HepG2 (cell line): Measurements from ENCODE around the gene INO80B. TPM values are rescaled to one million over a fixed set of nuclear protein-coding genes. Genes with fewer than 3 reads are reported as not detected.

Source experiments
- BORCS8-MEF2B ChIP-seq: sonication (generic); formaldehyde crosslinking; IDR thresholded peaks from 2 replicates; pipeline ENCODE4 v1.8.0; 2022; ENCODE audit warnings: mild to moderate bottlenecking, missing genetic modification reagents
- CENPX ChIP-seq: sonication (generic); formaldehyde crosslinking; IDR thresholded peaks from 2 replicates; pipeline ENCODE4 v1.9.0; 2021; ENCODE audit warnings: mild to moderate bottlenecking, missing genetic modification reagents, moderate library complexity
- CHD2 ChIP-seq: IDR thresholded peaks from 2 replicates; pipeline ENCODE4 v1.6.1; 2011; ENCODE audit warnings: low read depth, low read length, improper control_type of control experiment
- GATA4 ChIP-seq: sonication (generic); IDR thresholded peaks from 2 replicates; pipeline ENCODE4 v1.6.1; 2016; ENCODE audit warnings: antibody characterized with exemption, low read depth, borderline replicate concordance
- HNF4G ChIP-seq, 2 experiments: sonication (generic) in 1 of 2; formaldehyde crosslinking in 1 of 2; IDR thresholded peaks; 2 replicates each; pipeline versions ENCODE4 v1.4.0 to v1.6.1; 2011 to 2020; ENCODE audit warnings: borderline replicate concordance in 2 of 2, low read depth in 2 of 2, mild to moderate bottlenecking in 2 of 2, low read length in 1 of 2, missing genetic modification reagents in 1 of 2, moderate library complexity in 1 of 2
- MIER2 ChIP-seq: IDR thresholded peaks from 2 replicates; pipeline ENCODE4 v1.6.1; 2016; ENCODE audit warnings: missing biosample characterization, missing genetic modification reagents
- MXD1 ChIP-seq: sonication (generic); formaldehyde crosslinking; IDR thresholded peaks from 2 replicates; pipeline ENCODE4 v1.4.0; 2020; ENCODE audit warnings: mild to moderate bottlenecking, missing genetic modification reagents
- NAIF1 ChIP-seq: sonication (generic); formaldehyde crosslinking; IDR thresholded peaks from 2 replicates; pipeline ENCODE4 v1.5.0; 2020; ENCODE audit warnings: mild to moderate bottlenecking, missing genetic modification reagents, borderline replicate concordance
- NR2F6 ChIP-seq, 2 experiments: IDR thresholded peaks; 2 replicates each; pipeline ENCODE4 v1.6.1; 2016; ENCODE audit warnings: antibody characterized with exemption in 1 of 2, mild to moderate bottlenecking in 1 of 2
- SKI ChIP-seq: fragments of 450-650 bp; IDR thresholded peaks from one replicate; pipeline ENCODE4 v1.6.1; 2018; ENCODE audit warnings: mild to moderate bottlenecking; ENCODE audit not compliant: partially characterized antibody
- SMYD3 ChIP-seq: sonication (generic); formaldehyde crosslinking; IDR thresholded peaks from 2 replicates; pipeline ENCODE4 v1.8.1; 2023; ENCODE audit warnings: mild to moderate bottlenecking, missing genetic modification reagents
- SOX5 ChIP-seq: IDR thresholded peaks from 2 replicates; pipeline ENCODE4 v1.6.1; 2016; ENCODE audit warnings: borderline replicate concordance
- ZFP90 ChIP-seq: sonication (generic); formaldehyde crosslinking; IDR thresholded peaks from 2 replicates; pipeline ENCODE4 v1.8.0; 2022; ENCODE audit warnings: missing genetic modification reagents, mild to moderate bottlenecking, inconsistent platforms, borderline replicate concordance
- ZNF253 ChIP-seq: sonication (generic); formaldehyde crosslinking; IDR thresholded peaks from 2 replicates; pipeline ENCODE4 v1.8.0; 2022; ENCODE audit warnings: mild to moderate bottlenecking, missing genetic modification reagents, borderline replicate concordance
- ZNF367 ChIP-seq: sonication (generic); formaldehyde crosslinking; IDR thresholded peaks from 2 replicates; pipeline ENCODE4 v1.4.0; 2020; ENCODE audit warnings: missing genetic modification reagents, borderline replicate concordance
- ZNF550 ChIP-seq: sonication (generic); formaldehyde crosslinking; IDR thresholded peaks from 2 replicates; pipeline ENCODE4 v1.4.0; 2020; ENCODE audit warnings: mild to moderate bottlenecking, missing genetic modification reagents, borderline replicate concordance
- ZNF564 ChIP-seq: sonication (generic); formaldehyde crosslinking; IDR thresholded peaks from 2 replicates; pipeline ENCODE4 v1.8.1; 2023; ENCODE audit warnings: mild to moderate bottlenecking, missing genetic modification reagents
- ZNF761 ChIP-seq: sonication (generic); formaldehyde crosslinking; conservative IDR thresholded peaks from 2 replicates; pipeline ENCODE4 v1.4.0; 2020; ENCODE audit warnings: mild to moderate bottlenecking, missing genetic modification reagents
- polyA plus RNA-seq, 8 experiments: library from polyadenylated mRNA; depleted of rRNA in 3 of 8; stranded (reverse) in 7 of 8; unstranded in 1 of 8; fragments of >200 nt; fragmentation: Illumina TruSeq in 4 of 8; extraction: Trizol in 4 of 8; gene quantifications; 2 replicates each; pipeline versions ENCODE4 v1.2.1 to v1.2.3, GENCODE V29; 2011 to 2016; ENCODE audit warnings: low read depth in 4 of 8, missing spikeins in 1 of 8, mixed read lengths in 1 of 8; ENCODE audit not compliant: insufficient read depth in 1 of 8
- total RNA-seq, 5 experiments: library from RNA; depleted of rRNA; stranded (reverse); fragments of >200 nt; fragmentation: Illumina TruSeq; extraction: Trizol; gene quantifications; 2 replicates each; pipeline ENCODE4 v1.2.3, GENCODE V29; 2016; ENCODE audit warnings: low read depth in 1 of 5
- TF ChIP-seq, protein P1 (sequence below): sonication (generic); formaldehyde crosslinking; IDR thresholded peaks from 2 replicates; pipeline ENCODE4 v1.8.1; 2022; ENCODE audit warnings: low read depth, mild to moderate bottlenecking, missing genetic modification reagents
- TF ChIP-seq, protein P2 (sequence below): sonication (generic); formaldehyde crosslinking; IDR thresholded peaks from 2 replicates; pipeline ENCODE4 v1.5.1; 2020; ENCODE audit warnings: mild to moderate bottlenecking, moderate library complexity, missing genetic modification reagents
- TF ChIP-seq, protein P3 (sequence below): sonication (generic); formaldehyde crosslinking; IDR thresholded peaks from 2 replicates; pipeline ENCODE4 v1.5.0; 2020; ENCODE audit warnings: missing genetic modification reagents, mild to moderate bottlenecking, borderline replicate concordance
- TF ChIP-seq, protein P4 (sequence below): fragments of 450-650 bp; IDR thresholded peaks from 2 replicates; pipeline ENCODE4 v1.6.1; 2017

INO80B gene
- total and polyA plus RNA-seq, 2 of the 13 experiments (the other 11 are each of a cell fraction or from before 2014, with no cell fraction given), result 6.2 to 14.5 TPM

DNA sequence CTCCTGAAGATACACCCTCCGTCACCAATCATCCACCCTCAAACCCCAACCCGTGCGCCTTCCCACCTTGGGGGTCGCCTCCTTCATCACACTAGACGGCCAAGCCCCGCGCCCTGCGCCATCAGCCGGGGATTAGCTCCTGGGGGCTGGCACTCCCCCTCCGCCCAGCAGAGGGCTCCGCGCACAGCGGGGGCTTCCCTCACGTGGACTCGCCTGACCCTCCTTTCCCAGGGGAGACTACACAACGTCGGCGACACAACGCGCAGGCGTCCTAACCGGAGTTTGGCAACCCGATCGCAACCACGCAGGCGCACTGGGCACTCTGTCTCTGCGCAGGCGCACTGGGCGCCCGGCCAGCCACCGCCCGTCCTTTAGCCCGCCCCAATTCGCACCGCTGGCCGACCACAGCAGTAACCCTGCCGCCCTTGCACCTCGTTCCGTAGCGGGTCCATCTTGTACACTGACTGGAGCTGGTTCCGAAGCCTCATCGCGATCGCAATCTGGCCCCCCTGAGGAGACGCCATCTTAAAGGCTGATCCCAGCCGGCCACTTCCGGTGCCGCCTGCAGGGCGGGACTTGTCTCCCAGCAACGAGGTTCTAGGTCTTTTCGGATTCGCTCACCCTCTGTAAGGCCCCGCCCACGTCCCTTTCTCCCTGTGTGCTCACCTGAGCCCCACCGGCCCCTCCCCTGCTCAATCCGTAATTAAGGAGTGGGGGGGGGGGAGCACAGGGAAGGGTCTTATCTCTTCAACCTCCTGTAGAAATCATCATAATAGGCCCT is 52.4 kb downstream of the INO80B start, which contains the start of gene PCGF1 (continued):
- TF ChIP-seq, protein P1, sequence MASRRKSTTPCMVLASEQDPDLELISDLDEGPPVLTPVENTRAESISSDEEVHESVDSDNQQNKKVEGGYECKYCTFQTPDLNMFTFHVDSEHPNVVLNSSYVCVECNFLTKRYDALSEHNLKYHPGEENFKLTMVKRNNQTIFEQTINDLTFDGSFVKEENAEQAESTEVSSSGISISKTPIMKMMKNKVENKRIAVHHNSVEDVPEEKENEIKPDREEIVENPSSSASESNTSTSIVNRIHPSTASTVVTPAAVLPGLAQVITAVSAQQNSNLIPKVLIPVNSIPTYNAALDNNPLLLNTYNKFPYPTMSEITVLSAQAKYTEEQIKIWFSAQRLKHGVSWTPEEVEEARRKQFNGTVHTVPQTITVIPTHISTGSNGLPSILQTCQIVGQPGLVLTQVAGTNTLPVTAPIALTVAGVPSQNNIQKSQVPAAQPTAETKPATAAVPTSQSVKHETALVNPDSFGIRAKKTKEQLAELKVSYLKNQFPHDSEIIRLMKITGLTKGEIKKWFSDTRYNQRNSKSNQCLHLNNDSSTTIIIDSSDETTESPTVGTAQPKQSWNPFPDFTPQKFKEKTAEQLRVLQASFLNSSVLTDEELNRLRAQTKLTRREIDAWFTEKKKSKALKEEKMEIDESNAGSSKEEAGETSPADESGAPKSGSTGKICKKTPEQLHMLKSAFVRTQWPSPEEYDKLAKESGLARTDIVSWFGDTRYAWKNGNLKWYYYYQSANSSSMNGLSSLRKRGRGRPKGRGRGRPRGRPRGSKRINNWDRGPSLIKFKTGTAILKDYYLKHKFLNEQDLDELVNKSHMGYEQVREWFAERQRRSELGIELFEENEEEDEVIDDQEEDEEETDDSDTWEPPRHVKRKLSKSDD, result peak; percentile 13; the same call in 1 of the 2 replicates
- TF ChIP-seq HNF4G (IDR thresholded peaks at IDR 0.05; ENCODE audit: borderline replicate concordance, low read depth, low read length), result 0 out of 2 replicates have a peak, but pooled peaks have one; percentile 15
- peak; percentile 61 for TF ChIP-seq HNF4G (CRISPR knock-in tag; IDR thresholded peaks at IDR 0.05; ENCODE audit: borderline replicate concordance, low read depth)
- TF ChIP-seq ZNF367 (CRISPR knock-in tag), result no peak
- TF ChIP-seq ZNF564 (CRISPR knock-in tag), result no peak
- TF ChIP-seq, protein P2, sequence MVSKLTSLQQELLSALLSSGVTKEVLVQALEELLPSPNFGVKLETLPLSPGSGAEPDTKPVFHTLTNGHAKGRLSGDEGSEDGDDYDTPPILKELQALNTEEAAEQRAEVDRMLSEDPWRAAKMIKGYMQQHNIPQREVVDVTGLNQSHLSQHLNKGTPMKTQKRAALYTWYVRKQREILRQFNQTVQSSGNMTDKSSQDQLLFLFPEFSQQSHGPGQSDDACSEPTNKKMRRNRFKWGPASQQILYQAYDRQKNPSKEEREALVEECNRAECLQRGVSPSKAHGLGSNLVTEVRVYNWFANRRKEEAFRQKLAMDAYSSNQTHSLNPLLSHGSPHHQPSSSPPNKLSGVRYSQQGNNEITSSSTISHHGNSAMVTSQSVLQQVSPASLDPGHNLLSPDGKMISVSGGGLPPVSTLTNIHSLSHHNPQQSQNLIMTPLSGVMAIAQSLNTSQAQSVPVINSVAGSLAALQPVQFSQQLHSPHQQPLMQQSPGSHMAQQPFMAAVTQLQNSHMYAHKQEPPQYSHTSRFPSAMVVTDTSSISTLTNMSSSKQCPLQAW (CRISPR knock-in tag), result peak; percentile 86
- peak; percentile 97 for TF ChIP-seq ZFP90 (CRISPR knock-in tag)
- TF ChIP-seq, protein P3, sequence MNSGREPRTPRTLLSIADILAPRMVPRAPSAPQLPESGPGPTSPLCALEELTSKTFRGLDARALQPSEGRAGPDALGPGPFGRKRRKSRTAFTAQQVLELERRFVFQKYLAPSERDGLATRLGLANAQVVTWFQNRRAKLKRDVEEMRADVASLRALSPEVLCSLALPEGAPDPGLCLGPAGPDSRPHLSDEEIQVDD, result peak; percentile 55; the same call in 1 of the 2 replicates
- no peak for TF ChIP-seq SMYD3 (CRISPR knock-in tag)
- TF ChIP-seq CHD2, result peak; percentile 55
- no peak for TF ChIP-seq CENPX (CRISPR knock-in tag)
- peak; percentile 53 for TF ChIP-seq BORCS8-MEF2B (CRISPR knock-in tag)
- peak; percentile 13; the same call in 1 of the 2 replicates for TF ChIP-seq MIER2 (CRISPR knock-in tag)
- no peak for TF ChIP-seq GATA4
- TF ChIP-seq, protein P4, sequence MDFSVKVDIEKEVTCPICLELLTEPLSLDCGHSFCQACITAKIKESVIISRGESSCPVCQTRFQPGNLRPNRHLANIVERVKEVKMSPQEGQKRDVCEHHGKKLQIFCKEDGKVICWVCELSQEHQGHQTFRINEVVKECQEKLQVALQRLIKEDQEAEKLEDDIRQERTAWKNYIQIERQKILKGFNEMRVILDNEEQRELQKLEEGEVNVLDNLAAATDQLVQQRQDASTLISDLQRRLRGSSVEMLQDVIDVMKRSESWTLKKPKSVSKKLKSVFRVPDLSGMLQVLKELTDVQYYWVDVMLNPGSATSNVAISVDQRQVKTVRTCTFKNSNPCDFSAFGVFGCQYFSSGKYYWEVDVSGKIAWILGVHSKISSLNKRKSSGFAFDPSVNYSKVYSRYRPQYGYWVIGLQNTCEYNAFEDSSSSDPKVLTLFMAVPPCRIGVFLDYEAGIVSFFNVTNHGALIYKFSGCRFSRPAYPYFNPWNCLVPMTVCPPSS, result no peak
- TF ChIP-seq ZNF761 (CRISPR knock-in tag), result peak; percentile 64
- TF ChIP-seq SKI, result no peak
- TF ChIP-seq ZNF253, result no peak; the same call in 1 of the 2 replicates
- TF ChIP-seq ZNF550 (CRISPR knock-in tag), result 0 out of 2 replicates have a peak, but pooled peaks have one; percentile 15
- peak; percentile 40; the same call in 1 of the 2 replicates for TF ChIP-seq NR2F6 (IDR thresholded peaks at IDR 0.05)
- TF ChIP-seq NR2F6 (CRISPR knock-in tag; IDR thresholded peaks at IDR 0.05), result peak; percentile 81
- peak; percentile 77 for TF ChIP-seq MXD1 (CRISPR knock-in tag)
- TF ChIP-seq SOX5 (CRISPR knock-in tag), result peak; percentile 75
- peak; percentile 14; the same call in 1 of the 2 replicates for TF ChIP-seq NAIF1
